ENCODE measurements around the gene RAD51B.
"Not testable (repeated sequence)": the region's sequence is repeated elsewhere in the genome, so short reads cannot be mapped to it uniquely, and the experiment has no call there.

The RAD51B gene

DNA sequence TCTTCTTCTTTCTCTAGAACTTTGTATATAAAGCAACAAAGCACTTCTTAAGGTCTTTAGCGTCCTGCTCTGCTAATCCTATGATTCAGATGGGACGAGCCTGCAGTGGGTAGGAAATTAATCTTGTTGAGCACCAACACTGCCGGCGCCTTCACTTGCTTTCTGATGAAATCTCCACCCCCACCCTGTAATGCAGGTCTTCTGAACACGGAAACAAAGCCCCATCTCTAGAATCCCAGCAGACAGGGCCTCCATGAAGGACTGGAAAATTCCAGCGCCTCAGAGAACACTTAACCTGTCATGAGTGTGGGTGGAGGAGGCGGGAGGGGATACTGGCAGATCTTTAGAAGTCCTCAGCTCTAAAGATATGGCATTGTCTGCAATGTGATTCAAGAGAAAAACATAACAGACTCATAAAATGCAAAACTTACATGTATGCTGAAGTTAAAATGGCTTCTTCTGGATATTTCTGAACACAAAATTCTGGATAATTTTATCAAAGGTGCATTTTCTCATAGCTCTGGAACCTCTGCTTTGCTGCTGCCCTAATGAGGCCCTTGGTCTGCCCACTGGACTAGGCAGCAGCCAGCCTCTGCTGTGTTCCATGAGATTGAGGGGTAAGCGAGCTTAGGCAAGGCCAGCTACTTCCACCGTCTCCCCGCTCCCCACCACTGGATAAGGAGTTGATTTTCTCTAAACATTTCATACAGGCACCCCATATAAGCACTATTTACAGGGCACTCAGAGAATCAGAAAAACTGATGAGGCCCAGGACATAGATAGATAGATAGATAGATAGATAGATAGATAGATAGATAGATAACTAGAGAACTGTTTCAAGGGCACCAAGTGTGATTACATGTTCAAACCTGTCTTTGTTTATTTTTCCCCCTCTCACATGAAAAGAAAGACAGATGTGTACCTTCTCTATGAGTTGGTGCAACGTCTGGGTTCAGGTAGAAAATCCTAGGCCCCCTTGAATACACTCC lies 930.2 kb downstream of the RAD51B start:
- no peak for DNase-seq

- DNase-seq, result no peak
Measured at GRCh38 chr14:68752271-68753006, 932.9 kb downstream of the RAD51B start.

GRCh38 chr14:68753690-68754089 lies 934.1 kb downstream of the RAD51B start:
- DNase-seq, result no peak

GRCh38 chr14:68755016-68755353 lies 935.4 kb downstream of the RAD51B start:
- DNase-seq, result no peak

- no peak for DNase-seq
Measured at GRCh38 chr14:68756000-68756481, 936.5 kb downstream of the RAD51B start.

GRCh38 chr14:68756734-68757133 lies 937.2 kb downstream of the RAD51B start:
- DNase-seq, result no peak

DNA sequence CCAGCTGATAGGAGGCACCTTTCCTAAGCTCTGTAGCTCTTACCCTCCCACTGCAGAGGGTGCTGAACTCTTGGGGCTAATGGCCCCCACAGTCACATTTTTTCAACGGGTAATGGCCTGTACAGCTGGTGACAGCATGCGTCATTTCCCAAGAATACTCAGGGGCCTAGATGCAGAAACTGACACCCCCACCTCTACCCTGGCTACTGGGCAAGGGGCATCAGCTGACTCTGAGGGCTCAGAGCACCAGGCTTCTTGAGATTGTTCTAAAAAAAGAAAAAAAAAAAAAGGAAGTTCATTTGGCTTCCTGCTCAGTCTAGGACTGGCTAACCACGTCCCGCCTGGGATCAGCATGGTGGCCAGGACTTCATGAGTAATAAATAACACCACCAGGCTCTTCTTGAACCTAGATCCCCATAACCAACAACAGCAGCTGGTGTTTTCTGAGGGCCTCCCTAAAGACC lies 938.1 kb downstream of the RAD51B start:
- DNase-seq, result no peak

DNA sequence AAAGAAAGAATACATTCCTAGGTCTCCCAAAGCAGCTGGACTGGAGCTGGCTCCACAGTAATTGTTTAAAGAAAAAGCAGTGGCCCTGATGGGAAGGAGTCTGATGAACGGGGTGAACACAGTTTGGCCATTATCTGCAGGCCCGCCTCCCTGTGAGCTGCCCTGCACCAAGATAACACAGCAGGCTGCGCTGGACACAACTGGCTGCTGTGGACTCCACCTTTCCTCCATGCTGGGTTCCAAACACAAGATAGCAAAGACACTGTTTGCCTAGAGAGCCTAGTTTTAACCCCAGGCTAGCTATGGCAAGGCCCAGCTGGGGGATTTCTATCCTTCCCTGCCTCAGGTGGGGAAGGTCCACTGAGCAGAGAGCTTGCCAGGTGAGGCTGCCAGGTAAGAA lies 938.7 kb downstream of the RAD51B start:
- no peak for DNase-seq

GRCh38 chr14:68759017-68759560 lies 939.5 kb downstream of the RAD51B start:
- DNase-seq, result no peak

- DNase-seq, result no peak
Measured at GRCh38 chr14:68759937-68760336, 940.4 kb downstream of the RAD51B start.

DNA sequence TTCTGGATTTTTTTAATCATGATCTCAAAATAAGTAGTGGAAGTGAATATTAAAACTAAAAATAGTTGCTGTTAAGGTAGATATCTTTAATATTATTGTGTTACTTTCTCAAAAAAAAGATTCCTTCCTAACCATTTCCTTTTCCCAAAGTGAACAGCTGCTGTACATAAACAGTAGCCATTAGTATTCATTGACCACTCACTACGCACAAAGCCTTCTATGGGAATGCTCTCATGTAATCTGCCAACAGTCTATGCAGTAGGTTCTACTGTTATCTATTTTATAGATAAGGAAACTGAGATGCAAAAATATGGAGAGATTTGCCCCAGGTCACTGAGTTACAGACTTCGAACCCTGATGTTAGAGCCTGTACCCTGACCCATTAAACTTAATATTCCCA lies 941.2 kb downstream of the RAD51B start:
- DNase-seq, result no peak

GRCh38 chr14:68761391-68761790 lies 941.8 kb downstream of the RAD51B start:
- no peak for DNase-seq

DNA sequence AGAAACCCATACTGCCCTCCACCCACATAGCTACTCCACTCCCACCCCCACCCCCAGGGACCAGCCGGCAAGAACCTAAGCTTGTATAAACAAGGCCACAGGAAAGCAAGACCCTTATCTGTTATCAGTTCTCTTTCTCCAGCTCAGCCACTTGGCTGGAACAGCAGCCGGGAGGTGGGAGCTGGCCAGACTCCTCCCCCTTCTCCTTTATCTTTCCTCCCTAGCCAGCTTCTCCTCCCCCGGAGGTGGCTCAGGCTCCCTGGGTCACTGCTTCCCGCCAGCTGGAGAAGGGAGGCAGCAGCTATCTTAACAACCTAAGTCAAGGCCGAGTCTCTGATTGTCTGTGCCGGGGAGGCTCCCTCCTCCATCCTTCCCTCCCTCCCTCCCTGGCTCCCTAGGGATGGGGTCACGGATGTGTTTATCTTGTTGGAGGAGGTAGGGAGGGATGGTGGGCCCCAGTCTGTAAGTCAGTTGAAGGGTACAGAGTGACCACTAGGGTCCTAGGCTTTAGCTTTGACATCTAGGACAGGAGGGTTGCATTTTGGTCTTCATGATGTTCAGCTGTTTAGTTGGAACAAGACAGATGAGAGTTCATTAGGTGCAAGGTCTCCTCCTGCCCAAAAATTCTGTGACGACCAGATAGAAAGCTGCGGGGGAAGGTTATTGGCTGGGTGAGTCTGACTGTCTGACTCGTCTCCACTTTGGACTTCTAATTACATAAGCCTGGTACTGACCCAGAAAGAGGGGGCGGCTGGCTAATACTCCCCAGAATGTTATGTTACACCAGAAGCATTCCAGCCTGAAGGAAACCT lies 943.6 kb downstream of the RAD51B start:
- no peak for DNase-seq

DNA sequence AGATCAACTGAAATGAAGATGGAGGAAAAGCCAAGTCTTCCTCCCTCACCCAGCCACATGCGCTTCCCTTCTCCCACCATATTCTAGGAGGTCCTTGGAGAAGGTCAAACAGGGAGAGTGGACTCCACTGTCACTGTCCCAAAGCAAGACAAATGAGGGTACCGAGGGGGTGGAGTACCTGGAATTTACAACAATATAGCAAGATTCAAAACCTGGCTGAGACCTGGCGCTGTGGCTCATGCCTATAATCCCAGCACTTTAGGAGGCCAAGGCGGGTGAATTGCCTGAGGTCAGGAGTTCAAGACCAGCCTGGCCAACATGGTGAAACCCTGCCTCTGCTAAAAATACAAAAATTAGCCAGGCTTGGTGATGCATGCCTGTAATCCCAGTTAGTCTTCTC lies 944.3 kb downstream of the RAD51B start:
- DNase-seq, result not testable (repeated sequence)

- DNase-seq, result no peak
Measured at GRCh38 chr14:68766299-68767247, 947.0 kb downstream of the RAD51B start.

DNA sequence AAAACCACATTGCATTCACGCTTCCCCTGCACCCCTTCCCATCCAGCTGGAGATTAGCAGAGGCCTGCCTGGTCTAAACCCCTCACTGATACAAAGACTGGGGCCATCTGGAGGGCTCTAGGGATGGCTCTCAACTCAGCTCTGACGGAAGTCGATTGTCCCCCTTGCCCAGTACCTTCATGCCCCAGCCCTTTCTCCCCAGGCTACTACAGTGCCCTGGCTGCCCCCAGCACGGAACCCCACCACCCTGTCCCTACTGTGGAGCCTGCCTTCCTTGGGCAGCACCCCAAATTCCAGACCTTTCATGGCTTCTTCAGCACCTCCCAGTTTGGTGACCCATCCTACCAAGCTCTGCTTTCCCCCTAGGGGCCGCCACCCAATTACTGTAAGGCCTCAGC lies 947.7 kb downstream of the RAD51B start:
- no peak for DNase-seq

DNA sequence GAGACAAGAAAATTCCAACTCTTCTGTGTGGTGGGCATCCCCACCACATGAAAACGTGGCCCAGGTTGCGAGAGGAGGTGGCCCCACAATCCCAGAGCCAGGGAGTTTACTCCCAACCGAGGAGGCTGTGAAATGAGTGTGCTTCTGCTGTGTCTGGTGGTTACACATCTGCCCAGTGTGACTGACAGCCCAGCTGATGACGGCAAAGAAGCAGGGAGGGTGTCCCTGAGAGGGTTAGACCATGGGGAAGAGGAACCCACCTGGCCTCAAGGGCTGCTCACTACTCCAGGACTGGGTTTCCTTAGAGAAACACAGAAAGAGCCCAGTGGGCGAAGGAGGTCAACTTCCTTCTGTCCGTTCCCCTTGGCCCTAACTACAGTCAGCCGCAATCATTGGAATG lies 948.7 kb downstream of the RAD51B start:
- no peak for DNase-seq

DNA sequence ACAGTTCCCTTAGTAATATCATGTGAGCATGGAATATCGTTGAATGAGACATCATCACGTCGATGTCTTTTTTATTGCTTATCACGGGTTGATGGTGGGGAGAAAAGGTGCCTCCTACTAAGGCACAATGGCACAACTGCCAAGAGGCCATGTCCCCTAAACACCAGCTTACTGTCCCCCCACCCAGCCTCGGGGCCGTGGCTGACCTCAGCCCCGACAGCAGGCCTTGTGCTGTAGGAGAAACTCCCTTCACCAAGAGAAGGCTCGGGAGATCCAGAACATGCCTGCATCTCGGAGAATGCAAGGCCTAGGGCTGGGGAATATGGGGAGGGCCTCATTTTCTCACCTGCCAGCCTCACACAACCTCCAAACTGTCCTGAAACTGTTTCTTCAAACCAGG lies 950.5 kb downstream of the RAD51B start:
- DNase-seq, result no peak

GRCh38 chr14:68770553-68771286 lies 951.1 kb downstream of the RAD51B start:
- DNase-seq, result no peak

- no peak for DNase-seq
Measured at GRCh38 chr14:68771631-68772030, 952.1 kb downstream of the RAD51B start.
